Adrenal gland (tissue), 12 donors: Measurements from ENCODE around the gene RAC3. TPM values are rescaled to one million over a fixed set of nuclear protein-coding genes. Genes with fewer than 3 reads are reported as not detected.

Source experiments
- DNase-seq, 7 donors: peaks; one replicate each; pipeline ENCODE4 v3.0.0-alpha.2; 2019 to 2020
- H3K27ac ChIP-seq, 5 donors: fragments of 200-600 bp; sonication (generic) in 4 of 5; 1 replicate in 3 of 5; 2 replicates in 2 of 5; pipeline versions ENCODE4 v1.5.1 to v1.8.0; 2016 to 2020; ENCODE audit warnings: mild to moderate bottlenecking in 1 of 5
- H3K27me3 ChIP-seq: fragments of 200-600 bp; 2 replicates; pipeline ENCODE4 v1.8.0; 2021
- H3K36me3 ChIP-seq, 2 donors: fragments of 200-600 bp; replicated peaks in 1 of 2; 1 replicate in 1 of 2; 2 replicates in 1 of 2; pipeline versions ENCODE4 v1.5.1 to v1.8.0; 2018 to 2022
- H3K4me1 ChIP-seq, 2 donors: fragments of 200-600 bp; replicated peaks in 1 of 2; 1 replicate in 1 of 2; 2 replicates in 1 of 2; pipeline versions ENCODE4 v1.5.1 to v1.8.0; 2018 to 2021
- H3K4me3 ChIP-seq, 4 donors: fragments of 200-600 bp; sonication (generic) in 3 of 4; one replicate each; pipeline ENCODE4 v1.5.1; 2016 to 2018
- H3K9me3 ChIP-seq, 3 donors: fragments of 200-600 bp; sonication (generic) in 1 of 3; replicated peaks in 1 of 3; 1 replicate in 2 of 3; 2 replicates in 1 of 3; pipeline versions ENCODE4 v1.5.1 to v1.8.0; 2016 to 2021
- CTCF ChIP-seq, 6 experiments: fragments of 450-650 bp in 4 of 6; fragments of 200-600 bp in 2 of 6; sonication (generic) in 1 of 6; IDR thresholded peaks; 1 replicate in 5 of 6; 2 replicates in 1 of 6; pipeline versions ENCODE4 v1.5.1 to v1.8.0; 2016 to 2021; ENCODE audit warnings: antibody characterized with exemption in 6 of 6, mild to moderate bottlenecking in 2 of 6, moderate library complexity in 1 of 6
- POLR2A ChIP-seq, 2 donors: fragments of 450-650 bp; IDR thresholded peaks; one replicate each; pipeline ENCODE4 v1.6.1; 2017; ENCODE audit warnings: antibody characterized with exemption in 2 of 2, mild to moderate bottlenecking in 2 of 2, moderate library complexity in 1 of 2
- WGBS, 4 donors: extraction: QIAGEN DNeasy Blood & Tissue Kit in 2 of 4; methylation state at CpG; one replicate each; pipeline versions ENCODE4 v1.1.5 to v1.1.7; 2013 to 2017; 5-methylcytosine and 5-hydroxymethylcytosine counted together
- intact Hi-C, 2 donors: fragments of 100-400 bp; cut with DNase I; formaldehyde crosslinking; loops; one replicate each; pipeline versions ENCODE4 v1.14.1 to v1.15.0; 2022 to 2023
- polyA plus RNA-seq, 3 donors: library from polyadenylated mRNA; stranded (reverse); fragments of 200-250 nt in 2 of 3; fragments of 350-450 nt in 1 of 3; fragmentation: Illumina TruSeq in 1 of 3; extraction: RNeasy Lipid Tissue Mini Kit (QIAGEN cat#74804) in 1 of 3; gene quantifications; one replicate each; pipeline ENCODE4 v1.2.3, GENCODE V29; 2013 to 2014
- total RNA-seq, 9 donors: library from RNA; depleted of rRNA in 4 of 9; stranded (reverse); fragments of >200 nt in 4 of 9; fragments of 120-200 nt in 1 of 9; fragmentation: NEBNext Ultra II Directional in 1 of 9; extraction: Animal tissue kit (Norgen Biotek cat#: 25700) in 1 of 9; gene quantifications; one replicate each; pipeline versions ENCODE4 v1.1.0 to v1.2.4, GENCODE V29; 2013 to 2023
- donor health status: healthy with polysubstance abuse.
- donor health status: Bipolar disorder and iron deficiency.
- donor health status: DM: yes; HTN: yes; CAD: no.
- donor health status: DM: no; HTN: no; CAD: no.
- donor health status: DM: no; HTN: no; CAD: no.
- donor health status: DM: yes; HTN: yes; CAD: no.

The RAC3 gene
- total and polyA plus RNA-seq, 12 donors: 1.6 to 13.5 (median 5.1) TPM

GRCh38 chr17:82034371-82035011 lies 3.0 kb downstream of the RAC3 start:
- DNase-seq: no peak
- H3K27me3 ChIP-seq: no peaks in the 10 kb centered on the region
- H3K4me3 ChIP-seq: no peak overlapping the region
- peaks cover 14 to 24% of the 10 kb centered on the region in 2 donors for H3K4me1 ChIP-seq
- TF ChIP-seq CTCF (IDR thresholded peaks at IDR 0.05) (no peak), POLR2A (IDR thresholded peaks at IDR 0.05) (no peak)
- H3K36me3 ChIP-seq: no peaks in the 10 kb centered on the region
- H3K27ac ChIP-seq: no peak overlapping the region
- intact Hi-C loops: loop anchor here in 1 of 2 donors (10.0 kb wide), 1 partner anchor 280 kb away; the partner anchor contains the start of gene CD7
- H3K9me3 ChIP-seq: no peaks in the 10 kb centered on the region
- 82 to 90% (median 89%) methylated on average over 22 to 23 of the region's 23 CpGs for WGBS, 4 donors

DNA sequence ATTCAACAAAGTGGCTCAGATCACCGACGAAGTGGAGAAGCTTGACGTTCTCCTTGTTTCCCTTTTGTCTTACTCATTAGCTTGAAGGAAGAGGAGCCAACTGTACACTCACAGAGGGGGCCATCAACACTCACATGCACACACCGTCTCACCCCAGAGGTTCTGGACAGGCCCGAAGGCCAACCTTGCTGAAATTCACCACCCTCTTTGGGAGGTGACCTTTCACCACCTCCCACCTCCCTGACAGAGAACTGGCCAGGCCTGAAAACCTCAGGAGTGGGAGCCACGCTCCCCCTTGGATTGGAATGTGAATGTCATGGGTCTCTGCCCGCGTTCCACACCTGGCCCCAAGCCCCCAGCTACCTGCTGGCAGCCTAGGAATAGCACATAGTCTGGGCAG lies 4.0 kb downstream of the RAC3 start:
- intact Hi-C loops: loop anchor here in 1 of 2 donors (10.0 kb wide), 1 partner anchor 279 kb away; the partner anchor contains the start of gene CD7
- 89 to 98% (median 95%) methylated on average over 5 to 8 of the region's 8 CpGs for WGBS, 4 donors
- Histone ChIP-seq H3K9me3 (no peaks in the 10 kb centered on the region), H3K27ac (no peak overlapping the region), H3K27me3 (no peaks in the 10 kb centered on the region), H3K36me3 (no peaks in the 10 kb centered on the region), H3K4me3 (no peak overlapping the region), H3K4me1 (peaks cover 14 to 19% of the 10 kb centered on the region in 2 donors)
- DNase-seq: no peak
- TF ChIP-seq CTCF (IDR thresholded peaks at IDR 0.05) (no peak), POLR2A (IDR thresholded peaks at IDR 0.05) (no peak)

GRCh38 chr17:82035956-82036633 lies 4.6 kb downstream of the RAC3 start:
- WGBS, 4 donors: 76 to 87% (median 81%) methylated on average over 5 to 20 of the region's 20 CpGs
- H3K27me3 ChIP-seq: no peaks in the 10 kb centered on the region
- intact Hi-C loops: loop anchor here in 1 of 2 donors (10.0 kb wide), 1 partner anchor 279 kb away; the partner anchor contains the start of gene CD7
- peak overlapping the region in 1 of 5 donors; percentile 99 for H3K27ac ChIP-seq
- no peaks in the 10 kb centered on the region for H3K36me3 ChIP-seq
- peaks cover 14 to 19% of the 10 kb centered on the region in 2 donors for H3K4me1 ChIP-seq
- peak in 3 of 7 donors; percentile 50 to 68 (median 65) for DNase-seq
- TF ChIP-seq POLR2A (IDR thresholded peaks at IDR 0.05): no peak
- no peak for TF ChIP-seq CTCF (IDR thresholded peaks at IDR 0.05)
- H3K9me3 ChIP-seq: no peaks in the 10 kb centered on the region
- peak overlapping the region in 1 of 4 donors; percentile 69 for H3K4me3 ChIP-seq

GRCh38 chr17:82036634-82037091 lies 5.2 kb downstream of the RAC3 start:
- TF ChIP-seq CTCF (IDR thresholded peaks at IDR 0.05) (no peak), POLR2A (IDR thresholded peaks at IDR 0.05) (no peak)
- H3K4me3 ChIP-seq: peak overlapping the region in 3 of 4 donors; percentile 28 to 69 (median 55)
- WGBS, 4 donors: 39 to 78% (median 42%) methylated on average over 9 to 23 of the region's 23 CpGs
- H3K27ac ChIP-seq: peak overlapping the region; percentile 90 to 99 (median 93)
- no peaks in the 10 kb centered on the region for H3K27me3 ChIP-seq
- intact Hi-C loops: loop anchor here in 1 of 2 donors (10.0 kb wide), 1 partner anchor 278 kb away; the partner anchor contains the start of gene CD7
- H3K36me3 ChIP-seq: no peaks in the 10 kb centered on the region
- DNase-seq: no peak
- H3K4me1 ChIP-seq: peaks cover 14 to 19% of the 10 kb centered on the region in 2 donors
- no peaks in the 10 kb centered on the region for H3K9me3 ChIP-seq
